A549 treated with Mapracorat at 1 μM for 4 hours (cell line): ENCODE results near the gene CHST15. TPM values are rescaled to one million over a fixed set of nuclear protein-coding genes. Genes with fewer than 3 reads are reported as not detected.

Experiments
- total RNA-seq: library from RNA; stranded (reverse); fragments of 200-300 nt; extraction: Qiagen RNA extraction; gene quantifications from 5 replicates; pipeline ENCODE4 v1.2.3, GENCODE V29; 2022

Gene CHST15, protein sequence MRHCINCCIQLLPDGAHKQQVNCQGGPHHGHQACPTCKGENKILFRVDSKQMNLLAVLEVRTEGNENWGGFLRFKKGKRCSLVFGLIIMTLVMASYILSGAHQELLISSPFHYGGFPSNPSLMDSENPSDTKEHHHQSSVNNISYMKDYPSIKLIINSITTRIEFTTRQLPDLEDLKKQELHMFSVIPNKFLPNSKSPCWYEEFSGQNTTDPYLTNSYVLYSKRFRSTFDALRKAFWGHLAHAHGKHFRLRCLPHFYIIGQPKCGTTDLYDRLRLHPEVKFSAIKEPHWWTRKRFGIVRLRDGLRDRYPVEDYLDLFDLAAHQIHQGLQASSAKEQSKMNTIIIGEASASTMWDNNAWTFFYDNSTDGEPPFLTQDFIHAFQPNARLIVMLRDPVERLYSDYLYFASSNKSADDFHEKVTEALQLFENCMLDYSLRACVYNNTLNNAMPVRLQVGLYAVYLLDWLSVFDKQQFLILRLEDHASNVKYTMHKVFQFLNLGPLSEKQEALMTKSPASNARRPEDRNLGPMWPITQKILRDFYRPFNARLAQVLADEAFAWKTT
- total RNA-seq, result 7.0 to 8.5 TPM (median 7.7 TPM) in 5 replicates

GRCh38 chr10:124092860-124093773, at the start of gene CHST15:
Gene CHST15 (minus strand): TSS chr10:124093598. CDS start chr10:124046212, 47,386 bp downstream.

Other genes with a start within 250 kb of the CHST15 start
- 0.07 TPM in 1 of 5 replicates, not detected in the others for gene CPXM2, start 201.8 kb downstream of the CHST15 start, total RNA-seq